Esophagus squamous epithelium (tissue), 5 donors: Measurements from ENCODE around the gene PLBD2. TPM values are rescaled to one million over a fixed set of nuclear protein-coding genes. Genes with fewer than 3 reads are reported as not detected.

ENCODE experiments used
- DNase-seq: peaks from one replicate; lab custom pipeline; 2025; lab: John Stamatoyannopoulos, UW
- H3K27ac ChIP-seq, 4 donors: fragments of 200-600 bp; sonication (generic); one replicate each; pipeline ENCODE4 v1.5.1; 2016 to 2019; ENCODE audit warnings: mild to moderate bottlenecking in 1 of 4
- H3K27me3 ChIP-seq, 4 donors: fragments of 200-600 bp; sonication (generic); 1 replicate in 3 of 4; 2 replicates in 1 of 4; pipeline versions ENCODE4 v1.5.1 to v1.6.0; 2017 to 2021; ENCODE audit warnings: antibody characterized with exemption in 1 of 4
- H3K36me3 ChIP-seq, 3 donors: fragments of 200-600 bp; sonication (generic); one replicate each; pipeline ENCODE4 v1.5.1; 2016 to 2019
- H3K4me1 ChIP-seq, 3 donors: fragments of 200-600 bp; sonication (generic); one replicate each; pipeline ENCODE4 v1.5.1; 2017 to 2019
- H3K4me3 ChIP-seq, 4 donors: fragments of 200-600 bp; sonication (generic); 1 replicate in 3 of 4; 2 replicates in 1 of 4; pipeline ENCODE4 v1.5.1; 2016 to 2019; ENCODE audit warnings: mild to moderate bottlenecking in 2 of 4, moderate library complexity in 1 of 4
- H3K9me3 ChIP-seq, 3 donors: fragments of 200-600 bp; sonication (generic); one replicate each; pipeline ENCODE4 v1.5.1; 2016 to 2019
- POLR2A ChIP-seq, 4 donors: fragments of 450-650 bp; IDR thresholded peaks; one replicate each; pipeline ENCODE4 v1.6.1; 2017; ENCODE audit warnings: antibody characterized with exemption in 4 of 4, mild to moderate bottlenecking in 4 of 4, moderate library complexity in 3 of 4
- WGBS, 2 donors: methylation state at CpG; one replicate each; pipeline ENCODE4 v1.1.5; 2018; 5-methylcytosine and 5-hydroxymethylcytosine counted together
- intact Hi-C: fragments of 100-400 bp; cut with DNase I; formaldehyde crosslinking; loops from one replicate; pipeline ENCODE4 v1.15.0; 2022
- total RNA-seq, 4 donors: library from RNA; depleted of rRNA; stranded (reverse); fragments of >200 nt; gene quantifications; one replicate each; pipeline ENCODE4 v1.1.0, GENCODE V29; 2016
- TF ChIP-seq, protein P1 (sequence below), 6 experiments: fragments of 450-650 bp in 4 of 6; fragments of 200-600 bp in 2 of 6; sonication (generic) in 2 of 6; IDR thresholded peaks; one replicate each; pipeline ENCODE4 v1.5.1; 2016 to 2019; ENCODE audit warnings: antibody characterized with exemption in 6 of 6, mild to moderate bottlenecking in 4 of 6, moderate library complexity in 4 of 6
- donor health status: DM: yes; HTN: yes; CAD: no.

Gene PLBD2
- total RNA-seq, 4 donors from 2014 or later: 14.3 to 22.0 (median 17.1) TPM

DNA sequence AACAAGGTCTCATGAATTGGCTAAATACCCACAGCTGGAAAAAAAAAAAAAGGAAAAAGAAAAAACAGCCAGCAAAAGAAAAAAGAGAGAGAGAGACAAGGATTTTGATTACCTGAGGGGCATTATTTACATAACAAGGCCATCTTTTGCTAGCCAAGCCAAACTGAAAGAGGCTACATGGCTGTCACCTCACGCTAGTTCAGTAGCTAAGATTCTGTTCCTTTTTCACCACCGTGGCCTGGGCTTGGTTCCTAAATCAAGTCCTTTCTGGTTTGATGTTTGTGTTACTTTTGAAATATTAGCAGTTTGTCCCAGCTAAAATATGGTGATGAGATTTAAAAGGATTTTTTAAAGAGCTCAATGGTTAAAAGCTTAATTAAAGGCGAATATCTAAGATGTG is 47.3 kb downstream of the PLBD2 start:
- intact Hi-C loops: no loop called here
- no peak for DNase-seq
- 67 to 79% methylated on average over 3 of the region's 3 CpGs for WGBS, 2 donors

DNA sequence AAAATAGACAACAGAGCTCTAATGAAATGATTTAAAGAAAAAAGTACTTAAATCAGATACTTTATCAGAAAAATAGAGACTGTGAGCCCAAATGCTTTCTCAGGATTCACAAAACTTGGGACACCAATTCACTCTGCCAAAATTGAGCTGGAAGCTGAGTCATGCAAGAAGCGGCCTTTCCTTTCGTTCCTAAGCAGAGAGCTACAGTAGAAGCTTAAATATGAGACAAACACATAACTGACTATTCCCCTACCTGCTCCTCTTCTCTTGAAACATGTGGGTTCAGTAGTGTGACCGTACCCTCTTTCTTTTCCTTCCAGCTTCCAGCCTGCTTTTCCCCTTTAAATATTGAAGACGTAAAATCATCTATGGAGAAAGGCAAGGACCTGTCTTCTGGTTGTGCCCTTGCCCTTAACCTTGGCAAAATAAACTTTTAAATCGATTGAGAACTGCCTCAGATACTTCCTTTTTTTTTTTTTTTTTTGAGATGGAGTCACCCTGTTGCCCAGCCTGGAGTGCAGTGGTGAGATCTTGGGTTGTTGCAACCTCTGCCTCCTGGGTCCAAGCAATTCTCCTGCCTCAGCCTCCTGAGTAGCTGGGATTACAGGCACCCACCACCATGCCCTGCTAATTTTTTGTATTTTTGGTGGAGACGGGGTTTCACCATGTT is 49.7 kb downstream of the PLBD2 start:
- H3K4me1 ChIP-seq: peaks cover 0 to 8% (median 6%) of the 10 kb centered on the region in 3 donors
- no peak for DNase-seq
- TF ChIP-seq, protein P1, sequence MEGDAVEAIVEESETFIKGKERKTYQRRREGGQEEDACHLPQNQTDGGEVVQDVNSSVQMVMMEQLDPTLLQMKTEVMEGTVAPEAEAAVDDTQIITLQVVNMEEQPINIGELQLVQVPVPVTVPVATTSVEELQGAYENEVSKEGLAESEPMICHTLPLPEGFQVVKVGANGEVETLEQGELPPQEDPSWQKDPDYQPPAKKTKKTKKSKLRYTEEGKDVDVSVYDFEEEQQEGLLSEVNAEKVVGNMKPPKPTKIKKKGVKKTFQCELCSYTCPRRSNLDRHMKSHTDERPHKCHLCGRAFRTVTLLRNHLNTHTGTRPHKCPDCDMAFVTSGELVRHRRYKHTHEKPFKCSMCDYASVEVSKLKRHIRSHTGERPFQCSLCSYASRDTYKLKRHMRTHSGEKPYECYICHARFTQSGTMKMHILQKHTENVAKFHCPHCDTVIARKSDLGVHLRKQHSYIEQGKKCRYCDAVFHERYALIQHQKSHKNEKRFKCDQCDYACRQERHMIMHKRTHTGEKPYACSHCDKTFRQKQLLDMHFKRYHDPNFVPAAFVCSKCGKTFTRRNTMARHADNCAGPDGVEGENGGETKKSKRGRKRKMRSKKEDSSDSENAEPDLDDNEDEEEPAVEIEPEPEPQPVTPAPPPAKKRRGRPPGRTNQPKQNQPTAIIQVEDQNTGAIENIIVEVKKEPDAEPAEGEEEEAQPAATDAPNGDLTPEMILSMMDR (IDR thresholded peaks at IDR 0.05): no peak
- no peak for TF ChIP-seq POLR2A (IDR thresholded peaks at IDR 0.05)
- H3K9me3 ChIP-seq: no peaks in the 10 kb centered on the region
- H3K4me3 ChIP-seq: no peak overlapping the region
- intact Hi-C loops: no loop called here
- H3K36me3 ChIP-seq: no peaks in the 10 kb centered on the region
- H3K27me3 ChIP-seq: peaks cover 0 to 34% (median 0%) of the 10 kb centered on the region in 4 donors
- H3K27ac ChIP-seq: no peak overlapping the region
- WGBS, 2 donors: 45 to 47% methylated on average over 5 to 6 of the region's 6 CpGs

More for the DNA sequence above, 47.3 kb downstream of the PLBD2 start:
- peaks cover 0 to 35% (median 0%) of the 10 kb centered on the region in 4 donors for H3K27me3 ChIP-seq
- no peak for TF ChIP-seq POLR2A (IDR thresholded peaks at IDR 0.05)
- TF ChIP-seq, protein P1 (IDR thresholded peaks at IDR 0.05): no peak
- H3K4me3 ChIP-seq: no peak overlapping the region
- H3K36me3 ChIP-seq: no peaks in the 10 kb centered on the region
- H3K9me3 ChIP-seq: no peaks in the 10 kb centered on the region
- H3K27ac ChIP-seq: no peak overlapping the region
- H3K4me1 ChIP-seq: peaks cover 0 to 8% (median 6%) of the 10 kb centered on the region in 3 donors

DNA sequence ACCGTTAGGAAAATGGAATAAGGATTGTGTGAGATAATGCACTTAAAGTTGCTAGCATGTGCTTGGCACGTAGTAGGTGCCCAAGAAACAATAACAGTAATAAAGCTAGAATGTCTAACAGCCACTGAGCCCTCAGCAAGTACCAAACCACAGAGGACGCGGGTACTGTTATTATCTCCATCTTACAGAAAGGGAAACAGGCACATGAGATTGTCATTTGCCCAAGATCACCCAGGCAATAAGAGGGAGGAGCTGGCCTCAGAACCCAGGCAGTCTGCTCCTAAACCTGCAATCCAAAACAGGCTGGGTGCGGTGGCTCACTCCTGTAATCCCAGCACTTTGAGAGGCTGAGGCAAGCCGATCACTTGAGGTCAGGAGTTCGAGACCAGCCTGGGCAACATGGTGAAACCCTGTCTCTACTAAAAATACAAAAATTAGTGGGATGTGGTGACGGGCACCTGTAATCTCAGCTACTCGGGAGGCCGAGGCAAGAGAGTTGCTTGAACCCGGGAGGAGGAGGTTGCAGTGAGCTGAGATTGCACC is 50.4 kb downstream of the PLBD2 start:
- Histone ChIP-seq H3K4me3 (no peak overlapping the region), H3K4me1 (peaks cover 0 to 4% (median 3%) of the 10 kb centered on the region in 3 donors), H3K36me3 (no peaks in the 10 kb centered on the region), H3K9me3 (no peaks in the 10 kb centered on the region), H3K27me3 (peaks cover 0 to 32% (median 0%) of the 10 kb centered on the region in 4 donors), H3K27ac (no peak overlapping the region)
- intact Hi-C loops: no loop called here
- TF ChIP-seq, protein P1 (IDR thresholded peaks at IDR 0.05): no peak
- no peak for TF ChIP-seq POLR2A (IDR thresholded peaks at IDR 0.05)
- WGBS, 2 donors: 78 to 90% methylated on average over 8 to 10 of the region's 11 CpGs
- DNase-seq: no peak

DNA sequence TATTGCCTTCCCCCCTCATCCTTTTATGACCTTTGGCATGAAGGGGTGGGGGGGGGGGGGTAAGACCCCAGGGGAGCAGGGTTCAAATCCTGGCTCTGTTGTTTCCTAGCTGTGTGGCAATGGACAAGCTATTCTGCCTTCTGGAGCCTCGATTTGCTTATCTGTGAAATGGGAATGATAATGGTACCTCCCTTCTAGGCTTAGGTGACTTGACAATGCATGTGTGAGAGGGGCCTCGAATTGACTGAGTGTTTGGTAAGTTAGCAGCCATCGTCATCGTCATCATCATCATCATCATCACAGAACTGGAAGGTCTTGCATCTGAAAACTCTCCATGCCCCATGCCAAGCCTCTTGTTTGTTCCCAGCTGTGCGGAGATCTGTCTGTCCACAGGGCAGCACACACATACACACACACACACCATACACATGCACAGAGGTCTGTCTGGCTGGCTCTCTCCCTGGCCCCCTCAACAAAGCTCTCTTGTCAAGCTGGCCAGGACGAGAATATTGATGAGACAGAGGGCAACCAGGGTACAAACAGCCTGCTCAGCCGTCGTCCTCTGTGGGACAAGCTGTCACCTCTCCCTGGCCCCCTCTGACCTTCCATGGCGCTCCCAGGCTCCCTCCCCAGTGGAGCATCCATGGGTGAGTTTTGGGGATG is 51.2 kb downstream of the PLBD2 start:
- intact Hi-C loops: no loop called here
- no peaks in the 10 kb centered on the region for H3K36me3 ChIP-seq
- H3K4me3 ChIP-seq: no peak overlapping the region

More for the DNA sequence above, 51.2 kb downstream of the PLBD2 start:
- DNase-seq: no peak
- H3K27ac ChIP-seq: no peak overlapping the region
- no peaks in the 10 kb centered on the region for H3K9me3 ChIP-seq
- H3K27me3 ChIP-seq: peaks cover 0 to 32% (median 0%) of the 10 kb centered on the region in 4 donors
- WGBS, 2 donors: 58 to 65% methylated on average over 5 to 8 of the region's 9 CpGs
- H3K4me1 ChIP-seq: no peaks in the 10 kb centered on the region
- no peak for TF ChIP-seq POLR2A (IDR thresholded peaks at IDR 0.05)
- TF ChIP-seq, protein P1 (IDR thresholded peaks at IDR 0.05): no peak
